ENCODE results near the gene GIT1.

Gene GIT1

DNA sequence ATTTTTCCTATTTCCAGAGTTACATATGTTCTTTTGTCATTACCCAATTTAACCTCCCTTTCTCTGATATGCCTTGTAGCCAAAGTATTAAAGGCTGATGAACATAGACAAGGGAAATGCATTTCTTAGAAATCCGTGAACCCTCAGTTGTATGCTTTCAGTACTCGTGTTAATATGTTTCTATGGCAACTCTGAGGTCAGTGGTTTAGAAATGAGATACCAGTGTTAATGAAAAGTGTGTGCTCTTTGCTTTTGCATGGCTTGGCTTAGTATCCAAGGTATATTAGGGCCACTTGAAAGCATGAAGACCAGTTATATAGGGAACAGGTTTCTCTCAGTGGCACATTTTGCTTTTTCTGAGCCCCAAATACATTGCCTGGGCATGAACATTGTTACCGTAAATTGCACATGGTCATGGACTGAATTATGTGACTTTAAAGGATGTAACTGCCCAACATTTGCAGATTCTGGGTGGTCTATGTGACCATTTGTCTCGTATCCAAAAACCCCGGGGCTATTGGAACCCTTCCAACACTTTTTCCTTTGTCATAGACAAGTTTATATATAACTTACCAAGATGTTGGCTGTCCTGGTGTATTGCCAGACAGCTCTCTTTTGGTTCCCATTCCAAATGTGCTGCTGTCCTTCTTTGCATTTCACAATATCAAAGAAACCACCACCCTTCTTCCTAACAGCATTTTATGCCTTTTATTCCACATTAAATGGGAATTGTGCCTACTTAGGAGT is 40.1 kb downstream of the GIT1 start:
- no peak for DNase-seq (ENCODE audit: extremely low spot score, insufficient read length, low read depth)
- FAIRE-seq: peak; percentile 80

DNA sequence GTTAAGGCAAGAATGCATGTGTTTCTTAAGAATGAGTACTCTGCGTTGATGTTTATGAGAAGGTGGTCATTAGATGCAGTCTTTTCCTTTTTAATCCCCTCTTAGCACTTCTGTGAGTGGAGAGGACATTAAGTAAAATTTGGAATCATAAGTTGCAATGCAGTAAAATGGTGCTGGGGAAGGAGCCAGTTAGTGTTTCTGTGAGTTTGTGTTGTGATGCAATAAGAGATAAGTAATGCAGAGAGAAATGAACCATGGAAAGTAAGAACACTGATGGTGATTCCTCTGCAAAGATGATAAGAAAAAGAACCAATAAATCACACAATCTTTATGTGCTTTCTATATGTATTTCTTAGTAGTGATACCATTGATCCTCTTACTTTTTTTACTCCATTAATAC is 42.6 kb downstream of the GIT1 start:
- DNase-seq (ENCODE audit: extremely low spot score, insufficient read length, low read depth): no peak
- FAIRE-seq: no peak

DNA sequence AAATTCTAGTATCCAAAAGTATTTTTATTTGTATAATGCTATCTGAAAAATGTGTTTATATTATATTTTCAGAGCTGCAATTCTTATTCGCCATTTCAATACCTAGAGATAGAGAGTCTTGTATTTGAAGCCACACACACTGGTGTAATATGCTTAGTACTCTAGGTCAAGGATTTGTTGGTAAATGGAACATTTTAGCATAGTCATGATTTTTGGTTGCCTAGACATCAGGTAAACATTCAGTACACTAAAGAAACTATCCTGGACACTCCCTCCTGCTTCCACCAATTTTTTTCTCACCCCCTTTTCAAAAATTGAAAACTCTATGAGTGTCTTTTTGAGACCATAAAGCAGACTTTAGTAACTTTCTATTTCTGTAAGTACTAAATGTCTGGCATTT is 43.4 kb downstream of the GIT1 start:
- FAIRE-seq (no peak), DNase-seq (ENCODE audit: extremely low spot score, insufficient read length, low read depth) (no peak)

DNA sequence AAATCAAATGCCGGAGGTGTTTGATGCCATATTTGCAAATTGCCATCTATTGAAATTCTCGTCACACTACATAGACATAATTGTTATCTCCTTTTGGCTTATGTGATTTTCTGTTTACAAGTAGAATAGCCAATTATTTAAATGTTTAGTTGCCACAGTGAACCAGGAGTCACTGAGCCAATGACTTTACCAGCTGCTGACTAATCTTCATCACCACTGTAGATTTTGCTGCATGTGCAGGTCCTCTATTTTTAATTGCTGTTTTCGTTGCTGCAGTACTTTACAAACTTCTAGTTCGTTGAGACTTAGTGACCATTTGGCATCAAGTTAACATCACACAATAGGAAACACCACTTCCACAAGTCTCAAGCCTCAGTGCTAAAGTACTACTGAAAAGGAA is 45.4 kb downstream of the GIT1 start:
- FAIRE-seq (no peak), DNase-seq (ENCODE audit: extremely low spot score, insufficient read length, low read depth) (no peak)

DNA sequence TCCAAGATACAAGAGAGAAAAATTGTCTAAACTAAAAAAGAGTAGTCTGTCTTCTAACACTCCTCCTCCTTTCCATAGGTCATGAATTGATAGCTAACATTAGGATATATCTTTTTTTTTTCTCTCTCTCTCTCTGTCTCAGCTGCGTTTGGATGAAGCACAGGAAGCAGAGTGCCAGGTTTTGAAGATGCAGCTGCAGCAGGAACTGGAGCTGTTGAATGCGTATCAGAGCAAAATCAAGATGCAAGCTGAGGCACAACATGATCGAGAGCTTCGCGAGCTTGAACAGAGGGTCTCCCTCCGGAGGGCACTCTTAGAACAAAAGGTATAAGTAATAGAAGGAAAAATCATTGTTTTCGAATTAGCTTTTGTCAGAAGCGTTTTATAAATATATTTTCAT is 55.5 kb downstream of the GIT1 start:
- DNase-seq (ENCODE audit: extremely low spot score, insufficient read length, low read depth): no peak
- no peak for FAIRE-seq

DNA sequence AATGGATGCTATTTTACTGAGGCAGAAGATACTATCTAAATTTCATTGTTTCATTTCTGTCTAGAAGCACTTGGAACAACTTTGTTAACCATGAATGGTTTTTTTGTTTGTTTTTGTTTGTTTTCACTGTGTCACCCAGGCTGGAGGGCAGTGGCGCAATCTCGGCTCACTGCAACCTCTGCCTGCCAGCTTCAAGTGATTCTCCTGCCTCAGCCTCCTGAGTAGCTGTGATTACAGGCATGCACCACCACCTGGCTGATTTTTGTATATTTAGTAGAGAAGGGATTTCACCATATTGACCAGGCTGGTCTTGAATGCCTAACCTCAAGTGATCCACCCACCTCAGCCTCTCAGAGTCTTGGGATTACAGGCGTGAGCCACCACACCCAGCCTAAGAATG is 63.1 kb downstream of the GIT1 start:
- FAIRE-seq: no peak
- DNase-seq (ENCODE audit: extremely low spot score, insufficient read length, low read depth): no peak

DNA sequence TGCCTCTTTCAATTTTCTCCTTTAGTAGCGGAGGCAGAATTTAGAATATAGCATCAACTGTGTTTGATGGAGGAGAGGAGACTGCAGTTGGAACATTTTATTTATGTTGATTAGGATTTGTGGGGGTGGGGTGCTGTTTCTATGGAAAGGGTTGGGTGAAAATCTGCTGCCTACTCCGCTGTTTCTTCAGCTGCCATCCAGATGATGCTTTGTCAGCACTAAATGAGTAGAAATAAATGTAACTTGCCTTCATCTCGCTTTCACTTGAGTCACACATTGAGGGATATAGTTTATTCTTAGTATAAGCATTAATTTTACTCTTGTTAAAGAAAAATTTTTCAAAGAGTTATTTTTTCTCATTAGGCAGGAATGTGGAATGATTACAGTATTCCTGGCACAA is 64.8 kb downstream of the GIT1 start:
- DNase-seq (ENCODE audit: extremely low spot score, insufficient read length, low read depth) (no peak), FAIRE-seq (no peak)

All from GM18507 (cell line).